ENCODE measurements around the gene SCNN1B. TPM values are rescaled to one million over a fixed set of nuclear protein-coding genes. Genes with fewer than 3 reads are reported as not detected.
A peak's percentile ranks its signal among the peaks of the same experiment; 100 is the strongest.

SCNN1B gene
- total RNA-seq, 2 donors from 2014 or later: 27.7 to 94.7 TPM

GRCh38 chr16:23320693-23321092 is 18.6 kb downstream of the SCNN1B start:
- no peak overlapping the region for H3K9ac ChIP-seq (ENCODE audit: low read depth in 2 of 2, low read length in 2 of 2)
- H3K36me3 ChIP-seq: no peaks in the 10 kb centered on the region
- intact Hi-C loops (cut with DNase I): no loop called here
- no peaks in the 10 kb centered on the region for H3K27me3 ChIP-seq
- H3K9me3 ChIP-seq: no peaks in the 10 kb centered on the region
- TF ChIP-seq CTCF (IDR thresholded peaks at IDR 0.05): no peak
- peak; percentile 44 for DNase-seq
- peaks cover 3% of the 10 kb centered on the region for H3K4me1 ChIP-seq
- no peak overlapping the region for H3K27ac ChIP-seq
- no peak overlapping the region for H3K4me3 ChIP-seq

GRCh38 chr16:23321206-23321875 is 19.2 kb downstream of the SCNN1B start:
- H3K4me1 ChIP-seq: peaks cover 3% of the 10 kb centered on the region
- no peak overlapping the region for H3K27ac ChIP-seq
- no peaks in the 10 kb centered on the region for H3K36me3 ChIP-seq
- no peak for DNase-seq
- H3K9me3 ChIP-seq: no peaks in the 10 kb centered on the region
- intact Hi-C loops (cut with DNase I): no loop called here
- no peak for TF ChIP-seq CTCF (IDR thresholded peaks at IDR 0.05)
- no peak overlapping the region for H3K4me3 ChIP-seq
- no peaks in the 10 kb centered on the region for H3K27me3 ChIP-seq
- H3K9ac ChIP-seq (ENCODE audit: low read depth in 2 of 2, low read length in 2 of 2): no peak overlapping the region

- Histone ChIP-seq H3K36me3 (no peaks in the 10 kb centered on the region), H3K27me3 (no peaks in the 10 kb centered on the region), H3K9me3 (no peaks in the 10 kb centered on the region), H3K4me1 (peaks cover 3% of the 10 kb centered on the region), H3K9ac (ENCODE audit: low read depth in 2 of 2, low read length in 2 of 2) (peak overlapping the region in 1 of 2 donors; percentile 19), H3K27ac (no peak overlapping the region), H3K4me3 (no peak overlapping the region)
- no peak for TF ChIP-seq CTCF (IDR thresholded peaks at IDR 0.05)
- no peak for DNase-seq
- intact Hi-C loops (cut with DNase I): no loop called here
Measured at GRCh38 chr16:23323224-23324030, 21.3 kb downstream of the SCNN1B start.

GRCh38 chr16:23324727-23325126 is 22.6 kb downstream of the SCNN1B start:
- no peak overlapping the region for H3K4me3 ChIP-seq
- no peaks in the 10 kb centered on the region for H3K4me1 ChIP-seq
- DNase-seq: peak; percentile 96
- H3K9me3 ChIP-seq: no peaks in the 10 kb centered on the region
- H3K27me3 ChIP-seq: no peaks in the 10 kb centered on the region
- peak overlapping the region; percentile 69 for H3K27ac ChIP-seq
- no peaks in the 10 kb centered on the region for H3K36me3 ChIP-seq
- no peak for TF ChIP-seq CTCF (IDR thresholded peaks at IDR 0.05)
- no peak overlapping the region for H3K9ac ChIP-seq (ENCODE audit: low read depth in 2 of 2, low read length in 2 of 2)
- intact Hi-C loops (cut with DNase I): no loop called here

GRCh38 chr16:23327836-23328235 is 25.7 kb downstream of the SCNN1B start:
- no peak overlapping the region for H3K4me3 ChIP-seq
- H3K36me3 ChIP-seq: no peaks in the 10 kb centered on the region
- TF ChIP-seq CTCF (IDR thresholded peaks at IDR 0.05): no peak
- H3K4me1 ChIP-seq: no peaks in the 10 kb centered on the region
- DNase-seq: no peak
- H3K9ac ChIP-seq (ENCODE audit: low read depth in 2 of 2, low read length in 2 of 2): no peak overlapping the region
- intact Hi-C loops (cut with DNase I): no loop called here
- H3K27me3 ChIP-seq: no peaks in the 10 kb centered on the region
- no peaks in the 10 kb centered on the region for H3K9me3 ChIP-seq
- H3K27ac ChIP-seq: no peak overlapping the region

Measured in colonic mucosa (tissue), 4 donors.